GM21619 (cell line): ENCODE data around the gene CNOT9.

Experiments
- ATAC-seq: cut with Tn5 transposase; IDR thresholded peaks from one replicate; pipeline ENCODE4 v1.9.1; 2021; ENCODE audit not compliant: unreplicated experiment

The CNOT9 gene

DNA sequence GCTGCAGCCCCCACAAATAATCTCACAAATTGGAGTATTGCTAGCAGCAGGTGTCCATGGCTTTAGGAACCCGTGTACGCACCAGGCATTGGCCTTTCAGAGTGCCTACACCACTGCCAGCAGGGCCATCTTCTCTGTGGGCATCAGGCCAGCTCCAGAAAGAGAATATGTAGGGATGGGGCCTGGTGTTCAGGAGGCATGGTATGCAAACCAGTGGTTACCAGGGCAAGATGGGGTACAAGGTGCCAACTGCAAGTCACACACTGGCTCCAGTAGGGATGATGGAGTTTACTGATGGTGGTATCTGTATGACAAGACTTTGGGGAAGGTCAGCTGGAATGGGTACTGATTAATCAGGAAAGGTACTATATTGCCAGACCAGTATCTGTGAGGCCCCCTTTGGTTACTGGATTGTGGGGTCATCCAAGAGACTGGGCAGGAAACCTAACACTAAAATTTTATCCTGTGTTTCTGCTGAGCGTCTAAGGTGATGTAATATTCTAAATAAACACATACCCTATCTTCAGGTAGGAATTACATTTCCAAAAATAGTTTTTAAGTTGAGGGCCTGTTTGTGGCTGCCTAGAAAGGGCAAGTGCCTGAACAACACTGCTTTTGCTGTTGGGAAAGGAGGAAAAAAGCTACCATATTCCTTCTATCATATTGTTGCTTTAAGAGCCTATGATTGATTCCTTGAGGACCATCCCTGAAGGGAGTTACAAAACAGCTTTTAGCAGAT is 9.0 kb downstream of the CNOT9 start:
- no peak for ATAC-seq

DNA sequence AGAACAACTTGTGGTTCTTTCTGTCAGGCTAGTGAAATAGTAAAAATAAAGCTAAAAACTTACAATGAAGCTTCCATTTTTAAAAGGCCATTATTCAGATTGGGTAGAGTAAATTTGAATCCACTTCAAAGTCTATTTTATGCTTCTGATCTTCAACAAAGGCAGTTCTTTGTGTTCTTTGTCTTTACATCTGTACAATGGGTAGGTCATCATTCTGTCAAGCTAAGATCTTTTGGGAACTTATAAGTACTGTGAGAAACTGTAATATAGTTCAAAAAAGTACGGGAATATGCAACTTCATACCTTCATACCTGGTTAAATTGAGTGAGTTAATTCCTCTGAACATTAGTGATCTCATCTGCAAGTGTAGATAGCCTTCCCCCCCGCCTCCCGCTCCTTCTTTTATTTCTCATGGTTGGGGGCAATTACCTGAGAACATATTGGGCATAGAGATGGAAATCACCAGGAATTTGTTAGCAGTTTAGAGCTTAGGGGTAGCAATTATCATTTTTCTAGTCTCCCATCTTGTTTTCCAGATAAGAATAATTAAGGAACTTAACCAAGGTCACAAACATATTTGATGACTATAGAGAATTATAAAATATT is 9.7 kb downstream of the CNOT9 start:
- ATAC-seq: no peak

DNA sequence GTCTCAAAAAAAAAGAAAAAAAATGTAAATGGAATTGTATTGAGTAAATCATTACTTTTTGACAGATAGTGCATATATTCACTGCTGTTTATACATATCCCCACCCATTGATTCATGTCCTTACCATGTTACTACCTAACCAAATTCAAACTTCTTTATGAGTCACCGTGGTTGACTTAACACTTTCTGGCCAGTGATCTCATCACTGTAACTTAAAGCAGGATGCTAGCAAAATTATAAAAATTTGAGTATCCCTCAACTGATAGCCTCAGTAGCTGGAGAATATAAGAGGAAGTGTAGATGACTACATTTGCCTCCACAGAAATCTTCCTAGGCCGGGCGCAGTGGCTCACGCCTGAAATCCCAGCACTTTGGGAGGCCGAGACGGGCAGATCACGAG is 13.4 kb downstream of the CNOT9 start:
- peak; percentile 70 for ATAC-seq

DNA sequence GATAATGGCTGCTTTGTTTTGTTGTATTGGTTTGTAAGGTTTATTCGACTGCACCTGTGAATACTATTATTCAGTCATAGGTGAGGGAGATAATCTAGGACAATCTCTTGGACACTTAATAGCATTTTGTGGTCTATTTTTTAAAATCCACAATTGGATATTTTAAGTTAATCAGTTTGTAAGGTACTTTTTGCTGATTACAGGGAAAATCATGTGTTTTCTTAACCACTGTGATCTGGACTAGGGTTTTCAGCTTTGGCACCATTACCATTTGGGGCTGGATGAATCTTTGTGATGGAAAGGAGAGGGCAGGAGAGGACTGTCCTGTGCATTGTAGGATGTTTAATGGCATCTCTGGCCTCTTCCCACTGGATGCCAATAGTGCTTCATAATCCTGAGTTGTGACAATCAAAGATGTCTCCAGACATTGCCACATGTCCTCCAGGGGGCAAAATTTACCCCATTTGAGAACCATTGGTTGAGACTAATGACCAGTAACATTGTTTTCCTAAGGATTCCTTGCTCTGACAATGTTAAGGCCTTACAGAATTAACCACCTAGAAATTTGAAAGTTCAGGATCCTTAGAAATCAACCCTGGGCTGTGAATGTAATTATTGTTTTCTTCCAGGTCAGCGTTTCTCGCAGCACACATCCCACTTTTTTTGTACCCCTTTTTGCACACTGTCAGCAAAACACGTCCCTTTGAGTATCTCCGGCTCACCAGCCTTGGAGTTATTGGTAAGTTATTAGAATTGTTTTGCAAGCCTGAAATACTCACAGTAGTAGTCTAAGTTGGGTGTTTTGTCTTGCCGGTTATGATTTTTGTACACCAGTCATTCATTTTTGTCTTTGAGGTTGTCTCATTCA is 15.6 kb downstream of the CNOT9 start:
- ATAC-seq: no peak

DNA sequence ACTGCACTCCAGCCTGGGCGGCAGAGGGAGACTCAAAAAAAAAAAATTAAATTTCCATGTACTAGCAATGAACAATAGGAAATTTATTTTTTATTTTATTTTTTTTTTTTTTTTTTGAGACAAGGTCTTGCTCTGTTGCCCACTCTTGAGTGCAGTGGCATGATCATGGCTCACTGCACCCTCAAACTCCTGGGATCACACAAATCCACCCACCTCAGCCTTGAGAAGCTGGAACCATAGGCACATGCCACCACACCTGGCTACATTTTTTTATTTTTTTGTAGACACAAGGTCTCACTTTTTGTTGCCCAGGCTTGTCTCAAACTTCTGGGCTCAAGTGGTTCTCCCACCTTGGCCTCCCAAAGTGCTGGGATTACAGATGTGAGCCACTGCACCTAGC is 16.9 kb downstream of the CNOT9 start:
- ATAC-seq: no peak

- no peak for ATAC-seq
Observed at GRCh38 chr2:218605432-218605831, 36.8 kb downstream of the CNOT9 start.

DNA sequence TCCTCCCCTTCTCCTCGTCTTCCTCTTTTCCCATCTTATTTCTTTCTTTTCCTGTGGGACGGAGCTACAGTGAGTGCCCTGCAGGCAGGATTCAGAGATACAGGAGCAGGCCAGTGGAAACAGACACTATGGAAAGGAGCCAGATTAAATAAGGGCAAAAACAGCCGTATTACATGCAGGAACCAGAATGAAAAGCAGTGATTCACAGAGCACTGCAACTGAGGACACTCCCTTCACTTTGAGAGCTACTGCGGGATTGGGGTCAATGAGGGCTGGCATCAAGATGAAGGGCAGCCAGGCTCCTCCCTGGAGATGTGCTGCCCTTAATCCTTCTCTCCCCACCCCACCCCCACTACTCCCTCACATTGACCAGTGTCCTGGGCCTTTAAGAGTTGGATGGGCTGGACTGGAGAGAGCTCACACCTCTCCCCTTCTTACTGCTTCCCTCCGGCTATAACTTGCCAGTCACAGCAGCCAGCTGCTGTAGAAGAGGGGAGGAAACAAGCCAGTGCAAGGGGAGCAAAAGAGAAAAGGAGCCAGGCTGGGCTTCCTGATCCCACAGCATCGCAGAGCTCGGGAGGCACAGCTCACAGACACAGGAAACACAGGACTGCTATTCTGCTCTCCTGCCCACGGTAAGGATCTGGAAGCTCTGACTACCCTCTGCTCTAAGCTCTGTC is 38.9 kb downstream of the CNOT9 start, which contains the start of gene PLCD4:
TSS of gene PLCD4 (plus strand) at position 464 of the 680 bp plus-strand sequence. CDS start 7,841 bp downstream, outside the sequence.
- no peak for ATAC-seq

- no peak for ATAC-seq
Observed at GRCh38 chr2:218615868-218616315, 47.3 kb downstream of the CNOT9 start.

GRCh38 chr2:218618102-218618860 is 49.6 kb downstream of the CNOT9 start:
- ATAC-seq: no peak

DNA sequence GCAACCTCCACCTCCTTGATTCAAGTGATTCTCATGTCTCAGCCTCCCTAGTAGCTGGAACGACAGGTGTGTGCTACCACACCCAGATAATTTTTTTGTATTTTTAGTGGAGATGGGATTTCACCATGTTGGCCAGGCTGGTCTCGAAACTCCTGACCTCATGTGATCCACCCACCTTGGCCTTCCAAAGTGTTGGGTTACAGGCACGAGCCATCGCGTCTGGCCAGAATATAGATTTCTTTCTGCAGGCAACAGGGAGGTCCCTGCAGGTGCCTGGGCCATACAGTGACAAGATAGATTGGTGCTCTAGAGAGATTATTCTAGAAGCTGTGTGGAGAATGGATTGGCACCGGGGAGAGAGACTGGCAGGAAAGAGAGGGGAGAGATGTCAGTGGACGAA is 52.4 kb downstream of the CNOT9 start:
- ATAC-seq: no peak

DNA sequence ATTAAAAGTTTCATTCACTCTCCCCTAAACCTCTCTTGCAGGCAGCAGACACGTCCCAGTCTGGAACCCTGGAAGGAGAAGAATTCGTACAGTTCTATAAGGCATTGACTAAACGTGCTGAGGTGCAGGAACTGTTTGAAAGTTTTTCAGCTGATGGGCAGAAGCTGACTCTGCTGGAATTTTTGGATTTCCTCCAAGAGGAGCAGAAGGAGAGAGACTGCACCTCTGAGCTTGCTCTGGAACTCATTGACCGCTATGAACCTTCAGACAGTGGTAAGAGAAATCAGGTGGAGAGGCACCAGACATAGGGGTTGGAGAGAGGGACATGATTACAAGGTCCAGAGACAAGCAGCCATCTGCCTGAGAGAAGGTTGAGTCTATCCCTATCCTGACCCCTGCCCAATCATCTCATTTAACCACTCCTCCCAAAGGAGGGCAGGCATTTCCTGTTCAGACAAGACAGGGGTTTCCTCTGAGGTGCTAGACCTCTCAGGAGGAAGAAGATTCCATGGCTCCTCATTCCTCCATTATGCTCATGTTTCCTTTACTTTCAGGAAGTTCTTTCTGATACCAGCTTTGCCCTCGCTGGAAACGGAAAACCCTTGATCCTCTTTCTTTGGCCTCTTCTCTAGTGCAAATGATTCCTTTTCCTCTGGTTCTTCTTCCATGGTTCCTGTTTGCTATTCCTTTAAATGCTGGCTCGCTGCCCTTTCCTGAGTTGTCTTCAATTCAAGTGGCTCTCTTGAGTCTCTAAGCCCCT is 54.1 kb downstream of the CNOT9 start:
- no peak for ATAC-seq

DNA sequence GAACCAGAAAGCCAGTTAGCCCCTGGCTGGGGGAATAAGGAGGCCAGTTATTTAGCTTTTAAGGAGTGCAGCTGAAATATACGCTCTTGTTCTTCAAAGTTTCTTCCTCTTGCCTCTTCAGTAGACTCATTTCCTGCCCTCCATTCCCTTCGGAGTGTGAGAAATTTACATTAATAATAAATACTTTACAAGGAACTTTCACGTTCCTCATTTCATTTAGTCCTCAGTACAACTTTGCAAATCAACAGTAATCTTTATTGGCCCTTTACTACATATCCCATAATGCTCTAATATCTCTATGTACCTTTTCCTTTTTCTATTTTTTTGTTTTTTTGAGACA is 54.7 kb downstream of the CNOT9 start:
- no peak for ATAC-seq

DNA sequence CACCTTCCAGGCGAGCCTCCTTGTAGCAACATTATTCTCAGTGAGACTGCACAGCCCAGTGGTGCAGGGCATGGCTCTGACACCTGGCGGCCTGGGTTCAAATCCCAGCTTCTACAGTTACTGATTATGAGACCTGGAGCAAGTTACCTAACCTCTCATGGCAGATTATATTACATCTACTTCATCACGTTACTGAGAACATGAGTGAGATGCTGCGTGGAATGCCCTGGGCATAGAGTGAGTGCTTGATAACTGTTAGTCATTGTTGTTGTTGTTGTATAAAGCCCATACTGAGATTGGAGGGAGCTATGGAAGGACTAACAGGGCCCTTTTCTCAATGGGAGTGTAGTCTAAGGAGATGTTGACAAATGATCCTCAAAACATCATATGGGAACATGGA is 57.7 kb downstream of the CNOT9 start:
- ATAC-seq: no peak

DNA sequence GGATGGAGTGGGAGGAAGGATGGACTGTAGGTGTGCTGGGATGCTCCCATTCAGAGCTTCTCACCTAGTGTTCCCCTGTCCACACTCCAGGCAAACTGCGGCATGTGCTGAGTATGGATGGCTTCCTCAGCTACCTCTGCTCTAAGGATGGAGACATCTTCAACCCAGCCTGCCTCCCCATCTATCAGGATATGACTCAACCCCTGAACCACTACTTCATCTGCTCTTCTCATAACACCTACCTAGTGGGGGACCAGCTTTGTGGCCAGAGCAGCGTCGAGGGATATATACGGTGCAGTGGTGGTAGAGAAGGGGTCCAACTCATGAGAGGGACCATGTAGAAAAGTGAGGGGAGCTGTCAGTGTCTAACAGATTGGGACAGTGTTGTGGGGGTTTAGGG is 59.3 kb downstream of the CNOT9 start:
- no peak for ATAC-seq

DNA sequence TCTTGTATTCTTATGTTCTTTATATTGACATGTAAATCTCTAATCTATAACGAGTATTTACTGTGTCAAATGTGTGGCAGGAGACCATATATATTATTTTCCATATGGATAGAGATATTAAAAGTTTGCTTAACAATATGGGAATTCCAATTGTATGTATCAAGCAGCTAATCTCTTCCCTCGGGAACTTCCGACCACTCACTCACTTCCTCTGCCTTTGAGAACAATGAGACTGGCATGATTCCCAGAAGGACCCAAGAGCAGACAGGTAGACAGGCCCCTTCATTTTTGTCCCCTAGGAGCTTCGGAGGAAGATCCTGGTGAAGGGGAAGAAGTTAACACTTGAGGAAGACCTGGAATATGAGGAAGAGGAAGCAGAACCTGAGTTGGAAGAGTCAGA is 63.2 kb downstream of the CNOT9 start:
- no peak for ATAC-seq

DNA sequence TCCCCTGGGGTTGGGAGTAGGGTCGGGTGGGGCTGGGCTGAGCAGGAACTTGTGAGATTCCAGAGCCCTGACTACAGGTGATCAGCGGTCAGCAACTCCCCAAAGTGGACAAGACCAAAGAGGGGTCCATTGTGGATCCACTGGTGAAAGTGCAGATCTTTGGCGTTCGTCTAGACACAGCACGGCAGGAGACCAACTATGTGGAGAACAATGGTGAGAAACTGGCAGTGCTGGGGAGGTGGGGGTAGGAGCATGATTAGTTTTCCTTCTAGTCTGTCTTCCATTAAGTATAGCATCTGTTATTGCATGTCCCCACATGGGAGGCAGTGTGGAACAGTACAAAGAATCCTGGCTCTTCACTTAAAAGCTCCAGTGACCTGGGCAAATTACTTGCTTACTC is 67.1 kb downstream of the CNOT9 start:
- ATAC-seq: no peak

DNA sequence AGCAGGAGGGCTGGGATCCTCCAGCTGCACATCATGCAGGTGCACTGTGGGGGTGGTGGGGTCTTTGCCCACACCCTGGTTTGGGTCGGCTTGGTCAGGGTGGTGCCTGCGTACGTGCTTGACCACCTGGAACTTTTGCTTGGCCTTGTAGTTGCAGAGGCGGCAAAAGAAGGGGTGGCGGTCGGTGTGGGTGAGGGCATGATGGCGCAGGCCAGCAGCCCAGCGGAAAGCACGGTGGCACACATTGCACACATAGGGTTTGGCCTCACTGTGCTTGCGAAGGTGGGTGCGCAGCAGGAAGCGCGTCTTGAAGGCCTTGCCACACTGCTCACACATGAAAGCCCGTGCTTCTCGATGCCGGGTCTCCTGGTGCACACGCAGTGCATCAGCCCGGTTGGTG is 69.7 kb downstream of the CNOT9 start:
- no peak for ATAC-seq

GRCh38 chr2:218642121-218642656 is 73.5 kb downstream of the CNOT9 start:
- ATAC-seq: no peak

GRCh38 chr2:218642786-218643185 is 74.1 kb downstream of the CNOT9 start:
- no peak for ATAC-seq
